ENCODE data around the gene FAM98C. TPM values are rescaled to one million over a fixed set of nuclear protein-coding genes. Genes with fewer than 3 reads are reported as not detected.
A peak's percentile ranks its signal among the peaks of the same experiment; 100 is the strongest.
"Not testable (repeated sequence)": the region's sequence is repeated elsewhere in the genome, so short reads cannot be mapped to it uniquely, and the experiment has no call there.

Gene FAM98C
- total RNA-seq, 1 donor from 2014 or later, result 5.8 TPM

DNA sequence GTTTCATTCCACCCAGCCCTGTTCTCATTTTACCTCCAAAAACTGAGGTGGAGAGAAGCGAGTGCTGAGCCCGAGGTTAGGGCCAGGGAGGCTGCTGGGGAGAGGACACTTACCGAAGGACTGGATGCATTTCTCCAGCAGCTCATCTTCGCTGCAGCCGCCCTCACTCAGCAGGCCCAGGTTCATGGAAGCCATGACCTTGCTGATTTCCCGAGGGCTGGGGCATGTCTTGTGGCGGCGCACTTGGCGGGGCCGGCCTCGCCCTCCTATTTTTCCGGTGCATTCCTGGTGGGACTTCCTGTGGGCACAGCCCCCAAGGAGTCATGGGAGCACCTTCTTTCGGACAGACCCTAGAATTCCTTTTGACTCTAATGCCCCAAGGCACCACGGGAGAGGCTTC, 19.0 kb downstream of the FAM98C start:
- Mint-ChIP-seq H3K4me3 (ENCODE audit: unreplicated experiment) (no peak overlapping the region), H3K27ac (ENCODE audit: unreplicated experiment) (no peak overlapping the region), H3K36me3 (ENCODE audit: unreplicated experiment) (no peaks in the 10 kb centered on the region), H3K4me1 (ENCODE audit: low read depth, unreplicated experiment) (peaks cover 12% of the 10 kb centered on the region), H3K9me3 (ENCODE audit: unreplicated experiment) (peaks cover 2% of the 10 kb centered on the region), H3K27me3 (ENCODE audit: unreplicated experiment) (peaks cover 2% of the 10 kb centered on the region)
- TF ChIP-seq, protein P1, sequence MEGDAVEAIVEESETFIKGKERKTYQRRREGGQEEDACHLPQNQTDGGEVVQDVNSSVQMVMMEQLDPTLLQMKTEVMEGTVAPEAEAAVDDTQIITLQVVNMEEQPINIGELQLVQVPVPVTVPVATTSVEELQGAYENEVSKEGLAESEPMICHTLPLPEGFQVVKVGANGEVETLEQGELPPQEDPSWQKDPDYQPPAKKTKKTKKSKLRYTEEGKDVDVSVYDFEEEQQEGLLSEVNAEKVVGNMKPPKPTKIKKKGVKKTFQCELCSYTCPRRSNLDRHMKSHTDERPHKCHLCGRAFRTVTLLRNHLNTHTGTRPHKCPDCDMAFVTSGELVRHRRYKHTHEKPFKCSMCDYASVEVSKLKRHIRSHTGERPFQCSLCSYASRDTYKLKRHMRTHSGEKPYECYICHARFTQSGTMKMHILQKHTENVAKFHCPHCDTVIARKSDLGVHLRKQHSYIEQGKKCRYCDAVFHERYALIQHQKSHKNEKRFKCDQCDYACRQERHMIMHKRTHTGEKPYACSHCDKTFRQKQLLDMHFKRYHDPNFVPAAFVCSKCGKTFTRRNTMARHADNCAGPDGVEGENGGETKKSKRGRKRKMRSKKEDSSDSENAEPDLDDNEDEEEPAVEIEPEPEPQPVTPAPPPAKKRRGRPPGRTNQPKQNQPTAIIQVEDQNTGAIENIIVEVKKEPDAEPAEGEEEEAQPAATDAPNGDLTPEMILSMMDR (IDR thresholded peaks at IDR 0.05; ENCODE audit: partially characterized antibody, unreplicated experiment), result no peak
- DNase-seq, result no peak

- TF ChIP-seq, protein P1 (IDR thresholded peaks at IDR 0.05; ENCODE audit: partially characterized antibody, unreplicated experiment), result no peak
- Mint-ChIP-seq H3K4me1 (ENCODE audit: low read depth, unreplicated experiment) (peaks cover 6% of the 10 kb centered on the region), H3K27ac (ENCODE audit: unreplicated experiment) (no peak overlapping the region), H3K36me3 (ENCODE audit: unreplicated experiment) (no peaks in the 10 kb centered on the region), H3K4me3 (ENCODE audit: unreplicated experiment) (no peak overlapping the region), H3K27me3 (ENCODE audit: unreplicated experiment) (peaks cover 2% of the 10 kb centered on the region), H3K9me3 (ENCODE audit: unreplicated experiment) (peaks cover 2% of the 10 kb centered on the region)
- no peak for DNase-seq
Observed at GRCh38 chr19:38422438-38422837, 19.5 kb downstream of the FAM98C start.

GRCh38 chr19:38424272-38424671, 21.4 kb downstream of the FAM98C start:
- no peak overlapping the region for H3K27ac Mint-ChIP-seq (ENCODE audit: unreplicated experiment)
- TF ChIP-seq, protein P1 (IDR thresholded peaks at IDR 0.05; ENCODE audit: partially characterized antibody, unreplicated experiment), result no peak
- H3K9me3 Mint-ChIP-seq (ENCODE audit: unreplicated experiment), result peaks cover 2% of the 10 kb centered on the region
- H3K36me3 Mint-ChIP-seq (ENCODE audit: unreplicated experiment), result no peaks in the 10 kb centered on the region
- no peak overlapping the region for H3K4me3 Mint-ChIP-seq (ENCODE audit: unreplicated experiment)
- H3K27me3 Mint-ChIP-seq (ENCODE audit: unreplicated experiment), result peaks cover 2% of the 10 kb centered on the region
- DNase-seq, result no peak
- H3K4me1 Mint-ChIP-seq (ENCODE audit: low read depth, unreplicated experiment), result peaks cover 7% of the 10 kb centered on the region

- Mint-ChIP-seq H3K4me1 (ENCODE audit: low read depth, unreplicated experiment) (peaks cover 13% of the 10 kb centered on the region), H3K36me3 (ENCODE audit: unreplicated experiment) (no peaks in the 10 kb centered on the region), H3K27ac (ENCODE audit: unreplicated experiment) (no peak overlapping the region), H3K4me3 (ENCODE audit: unreplicated experiment) (no peak overlapping the region), H3K27me3 (ENCODE audit: unreplicated experiment) (peaks cover 2% of the 10 kb centered on the region), H3K9me3 (ENCODE audit: unreplicated experiment) (peaks cover 2% of the 10 kb centered on the region)
- TF ChIP-seq, protein P1 (IDR thresholded peaks at IDR 0.05; ENCODE audit: partially characterized antibody, unreplicated experiment), result no peak
- no peak for DNase-seq
Observed at GRCh38 chr19:38425222-38425809, 22.4 kb downstream of the FAM98C start.

DNA sequence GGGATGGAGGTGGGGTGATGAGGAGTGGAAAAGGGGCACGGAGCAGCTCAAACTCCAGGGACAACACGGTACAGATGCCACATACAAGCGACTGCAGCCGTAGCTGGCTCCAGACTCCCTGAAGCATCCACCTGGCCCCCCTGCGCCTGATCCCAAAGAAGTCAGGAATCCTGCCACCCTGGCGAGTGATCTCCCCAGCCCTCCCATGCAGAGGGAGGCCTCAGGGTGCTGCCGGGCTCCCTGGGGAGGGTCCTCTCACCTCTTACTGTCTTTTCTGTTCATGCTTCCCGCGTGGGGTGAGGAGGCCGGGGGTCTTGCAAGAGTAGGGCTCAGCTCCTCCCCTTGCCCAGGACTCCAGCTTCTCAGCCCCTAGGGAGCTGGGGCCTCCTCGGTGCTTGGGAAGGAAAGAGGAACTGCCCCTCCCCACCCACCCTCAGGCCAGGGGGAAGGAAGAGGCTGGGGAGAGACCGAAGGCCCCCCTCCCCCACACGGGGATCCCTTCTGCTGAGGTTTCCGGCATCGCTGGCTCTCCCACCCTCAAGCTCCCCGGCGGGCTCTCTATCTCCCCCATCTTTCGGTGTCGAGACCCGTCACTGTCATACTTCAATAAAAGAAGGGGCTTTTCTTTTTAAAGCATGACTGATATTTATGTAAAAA, 23.0 kb downstream of the FAM98C start, which contains the start of gene RASGRP4:
RASGRP4 (minus strand) TSS at position 410 of the 657 bp plus-strand sequence; CDS start at position 282, 128 bp downstream.
- Mint-ChIP-seq H3K4me3 (ENCODE audit: unreplicated experiment) (peak within 1 kb of the TSS; percentile 77), H3K9me3 (ENCODE audit: unreplicated experiment) (peaks cover 2% of the 10 kb centered on the region), H3K36me3 (ENCODE audit: unreplicated experiment) (no peaks in the 10 kb centered on the region), H3K4me1 (ENCODE audit: low read depth, unreplicated experiment) (peaks cover 15% of the 10 kb centered on the region), H3K27me3 (ENCODE audit: unreplicated experiment) (peaks cover 2% of the 10 kb centered on the region), H3K27ac (ENCODE audit: unreplicated experiment) (no peak within 1 kb of the TSS)
- TF ChIP-seq, protein P1 (IDR thresholded peaks at IDR 0.05; ENCODE audit: partially characterized antibody, unreplicated experiment), result no peak
- DNase-seq, result peak; percentile 49

GRCh38 chr19:38427035-38427677, 24.3 kb downstream of the FAM98C start:
- DNase-seq; H3K4me3 Mint-ChIP-seq (ENCODE audit: unreplicated experiment); H3K27ac Mint-ChIP-seq (ENCODE audit: unreplicated experiment); H3K36me3 Mint-ChIP-seq (ENCODE audit: unreplicated experiment); H3K27me3 Mint-ChIP-seq (ENCODE audit: unreplicated experiment); H3K9me3 Mint-ChIP-seq (ENCODE audit: unreplicated experiment): not testable (repeated sequence)
- H3K4me1 Mint-ChIP-seq (ENCODE audit: low read depth, unreplicated experiment), result peaks cover 18% of the 10 kb centered on the region

Data from glutamatergic neuron (in vitro differentiated cells).